Endothelial cell of umbilical vein (primary cell): ENCODE data around the gene PITPNM2. TPM values are rescaled to one million over a fixed set of nuclear protein-coding genes. Genes with fewer than 3 reads are reported as not detected.

ENCODE experiments used
- BruUV-seq: library from RNA; stranded (reverse); fragments of 400-500 nt; replicated peaks from 2 replicates; lab custom pipeline; 2021; lab: Mats Ljungman, UMichigan
- CTCF ChIA-PET: fragments of 300-600, 350-600 bp; sonication (Branson Sonifier 250); formaldehyde crosslinking; loops from one replicate; lab custom pipeline; 2021; ENCODE audit warnings: antibody characterized with exemption, inconsistent platforms; lab: Charles Lee
- POLR2A ChIA-PET: fragments of 300-600, 350-600 bp; sonication (Branson Sonifier 250); formaldehyde crosslinking; loops from one replicate; lab custom pipeline; 2021; ENCODE audit warnings: antibody characterized with exemption, inconsistent platforms; lab: Charles Lee
- DNase-seq: peaks from one replicate; pipeline ENCODE4 v3.0.0-alpha.2; 2011; ENCODE audit warnings: low read depth, low spot score
- FAIRE-seq: peaks from 2 replicates; lab custom pipeline; 2011; peaks lifted over from hg19 to GRCh38; lab: Jason Lieb, UNC
- H2AFZ ChIP-seq: 2 replicates; pipeline ENCODE4 v1.6.0; 2012; ENCODE audit warnings: low read depth, low read length, control low read depth, inconsistent platforms
- H3K27ac ChIP-seq: 2 replicates; pipeline ENCODE4 v1.5.1; 2011; ENCODE audit warnings: low read depth, mild to moderate bottlenecking, control low read depth, low read length, moderate library complexity; ENCODE audit not compliant: insufficient read depth
- H3K27me3 ChIP-seq, 2 experiments: 2 replicates each; pipeline versions ENCODE4 v1.6.0 to v1.6.1; 2011; ENCODE audit warnings: low read length in 2 of 2, mixed read lengths in 1 of 2; ENCODE audit not compliant: control insufficient read depth in 2 of 2, insufficient read depth in 2 of 2
- H3K36me3 ChIP-seq, 2 experiments: 2 replicates in 1 of 2; 3 replicates in 1 of 2; pipeline ENCODE4 v1.5.1; 2011; ENCODE audit warnings: low read length in 2 of 2, mild to moderate bottlenecking in 1 of 2, moderate library complexity in 1 of 2; ENCODE audit not compliant: control insufficient read depth in 2 of 2, insufficient read depth in 2 of 2; ENCODE audit errors: extremely low read depth in 1 of 2
- H3K4me1 ChIP-seq: 3 replicates; pipeline ENCODE4 v1.5.1; 2011; ENCODE audit warnings: mild to moderate bottlenecking, low read length; ENCODE audit not compliant: control insufficient read depth, insufficient read depth; ENCODE audit errors: extremely low read depth
- H3K4me2 ChIP-seq: 2 replicates; pipeline ENCODE4 v1.6.1; 2011; ENCODE audit warnings: low read length, control low read depth, mixed read lengths; ENCODE audit not compliant: insufficient read depth
- H3K4me3 ChIP-seq, 3 experiments: fragments of 200-600 bp in 1 of 3; sonication (generic), shearing (Covaris generic) in 1 of 3; replicated peaks in 1 of 3; 2 replicates each; pipeline ENCODE4 v1.5.1; 2011 to 2016; ENCODE audit warnings: control low read depth in 3 of 3, low read length in 3 of 3, mild to moderate bottlenecking in 2 of 3, inconsistent platforms in 1 of 3, low read depth in 1 of 3, moderate library complexity in 1 of 3; ENCODE audit not compliant: insufficient read depth in 1 of 3
- H3K79me2 ChIP-seq: 2 replicates; pipeline ENCODE4 v1.6.0; 2012; ENCODE audit warnings: low read length, inconsistent platforms; ENCODE audit not compliant: control insufficient read depth, insufficient read depth
- H3K9ac ChIP-seq: replicated peaks from 2 replicates; pipeline ENCODE3; 2011; ENCODE audit warnings: low read length, control low read depth; ENCODE audit not compliant: insufficient read depth; ENCODE audit errors: extremely low read depth
- H3K9me1 ChIP-seq: replicated peaks from 3 replicates; pipeline ENCODE4 v1.6.0; 2011; ENCODE audit warnings: mild to moderate bottlenecking, low read length; ENCODE audit not compliant: control insufficient read depth, insufficient read depth; ENCODE audit errors: extremely low read depth
- H3K9me3 ChIP-seq: replicated peaks from 2 replicates; pipeline ENCODE4 v1.5.1; 2012; ENCODE audit warnings: low read length, inconsistent platforms; ENCODE audit not compliant: control insufficient read depth, insufficient read depth
- H4K20me1 ChIP-seq: replicated peaks from 2 replicates; pipeline ENCODE3; 2011; ENCODE audit warnings: mild to moderate bottlenecking, low read length; ENCODE audit not compliant: control insufficient read depth, insufficient read depth; ENCODE audit errors: extremely low read depth
- CTCF ChIP-seq, 2 donors: IDR thresholded peaks; 1 replicate in 1 of 2; 2 replicates in 1 of 2; pipeline ENCODE4 v1.5.1; 2011; ENCODE audit warnings: low read length in 2 of 2, mild to moderate bottlenecking in 2 of 2, moderate library complexity in 2 of 2, control low read depth in 1 of 2, inconsistent platforms in 1 of 2, low read depth in 1 of 2; ENCODE audit not compliant: insufficient read depth in 1 of 2; ENCODE audit errors: extremely low read depth in 1 of 2
- EZH2 ChIP-seq: IDR thresholded peaks from 2 replicates; pipeline ENCODE4 v1.6.1; 2012; ENCODE audit warnings: borderline replicate concordance, low read depth, mild to moderate bottlenecking, moderate library complexity, low read length, inconsistent platforms; ENCODE audit not compliant: severe bottlenecking
- FOS ChIP-seq: IDR thresholded peaks from 2 replicates; pipeline ENCODE4 v1.6.1; 2011; ENCODE audit warnings: mild to moderate bottlenecking, low read length, moderate library complexity, borderline replicate concordance; ENCODE audit not compliant: insufficient read depth
- GATA2 ChIP-seq: IDR thresholded peaks from 2 replicates; pipeline ENCODE4 v1.7.0; 2011; ENCODE audit warnings: low read depth, mild to moderate bottlenecking, moderate library complexity, mixed read lengths, low read length; ENCODE audit not compliant: insufficient read length, insufficient read depth
- JUN ChIP-seq: IDR thresholded peaks from 2 replicates; pipeline ENCODE4 v1.6.1; 2011; ENCODE audit warnings: borderline replicate concordance, low read depth; ENCODE audit not compliant: insufficient read length, insufficient read depth
- MAX ChIP-seq: IDR thresholded peaks from 2 replicates; pipeline ENCODE4 v1.6.1; 2011; ENCODE audit not compliant: insufficient read depth, insufficient read length
- MYC ChIP-seq: IDR thresholded peaks from one replicate; pipeline ENCODE4 v1.6.1; 2011; ENCODE audit warnings: mild to moderate bottlenecking, low read depth, low read length
- POLR2A ChIP-seq: IDR thresholded peaks from 2 replicates; pipeline ENCODE4 v1.6.1; 2012; ENCODE audit warnings: low read depth, mild to moderate bottlenecking, control low read depth, low read length
- POLR2AphosphoS5 ChIP-seq: IDR thresholded peaks from 2 replicates; pipeline ENCODE4 v1.6.1; 2012; ENCODE audit warnings: low read depth, mild to moderate bottlenecking, control low read depth, low read length, moderate library complexity; ENCODE audit not compliant: insufficient read depth
- dilution Hi-C: fragments of 300-500 bp; cut with MboI; formaldehyde crosslinking; loops from one replicate; pipeline ENCODE4 v1.15.0; 2019; ENCODE audit warnings: low sequenced_read_pairs; ENCODE audit not compliant: extremely low pct_ligation_motif_present
- intact Hi-C: fragments of 100-400 bp; cut with micrococcal nuclease; formaldehyde crosslinking; loops from one replicate; pipeline ENCODE4 v1.10.0; 2022
- polyA plus RNA-seq, 4 experiments: library from polyadenylated mRNA; depleted of rRNA in 3 of 4; stranded (reverse) in 3 of 4; unstranded in 1 of 4; fragments of >200 nt; gene quantifications; 2 replicates each; pipeline versions ENCODE4 v1.2.1 to v1.2.3, GENCODE V29; 2011 to 2012; ENCODE audit warnings: missing spikeins in 1 of 4
- total RNA-seq: library from RNA; stranded (reverse); gene quantifications from 2 replicates; pipeline ENCODE4 v1.2.3, GENCODE V29; 2021

Gene PITPNM2
- total and polyA plus RNA-seq, 2 donors (not counting 3 experiments of a cell fraction or from before 2014, with no cell fraction given) = 4.2 to 15.9 TPM

GRCh38 chr12:123151457-123152454 lies 866 bp upstream of the PITPNM2 start:
- BruUV-seq = no TSS peak

More at GRCh38 chr12:123151457-123152454, 866 bp upstream of the PITPNM2 start:
- FAIRE-seq (no peak), DNase-seq (no peak)
- TF ChIP-seq JUN (no peak), POLR2A (no peak), CTCF (IDR thresholded peaks at IDR 0.05; ENCODE audit: extremely low read depth in 1 of 2, insufficient read depth in 1 of 2, low read depth in 1 of 2, low read length in 2 of 2) (no peak), EZH2 (no peak), MAX (no peak), MYC (no peak), POLR2AphosphoS5 (no peak), FOS (no peak), GATA2 (no peak)
- H3K27ac ChIP-seq = no peak overlapping the region
- no peaks in the 10 kb centered on the region for H4K20me1 ChIP-seq
- ChIA-PET POLR2A (interaction anchor here (0.7 to 1.1 kb wide), 2 partner anchors 10 to 81 kb away, joined by 3 to 4 read pairs; partner anchors contain the start of genes MPHOSPH9 and MTRFR), CTCF (interaction anchor here (0.8 to 7.2 kb wide), 12 partner anchors 10 to 176 kb away, joined by 3 to 108 read pairs (median 3); partner anchors contain the start of genes MPHOSPH9 and OGFOD2)
- H3K79me2 ChIP-seq = peaks cover 9% of the 10 kb centered on the region
- H3K4me3 ChIP-seq = peak overlapping the region; percentile 61 to 72 (median 66)
- dilution Hi-C loops = no loop called here
- peak overlapping the region; percentile 75 for H3K4me2 ChIP-seq
- no peaks in the 10 kb centered on the region for H3K9me3 ChIP-seq
- peaks cover 14% of the 10 kb centered on the region for H3K4me1 ChIP-seq
- no peaks in the 10 kb centered on the region for H3K9me1 ChIP-seq
- H3K27me3 ChIP-seq = no peaks in the 10 kb centered on the region
- H3K36me3 ChIP-seq = peaks cover 0 to 1% of the 10 kb centered on the region in 2 experiments
- H3K9ac ChIP-seq = peak overlapping the region; percentile 64
- H2AFZ ChIP-seq = peak overlapping the region; percentile 81
- intact Hi-C loops = loop anchor here (1.0 to 5.0 kb wide), 4 partner anchors 47 to 177 kb away; partner anchors contain the start of genes MPHOSPH9, MTRFR and OGFOD2
